Measurements from ENCODE around the gene PSMB5. TPM values are rescaled to one million over a fixed set of nuclear protein-coding genes. Genes with fewer than 3 reads are reported as not detected.

Gene PSMB5
- total and polyA plus RNA-seq, 8 donors: 29.6 to 62.9 (median 45.9) TPM

DNA sequence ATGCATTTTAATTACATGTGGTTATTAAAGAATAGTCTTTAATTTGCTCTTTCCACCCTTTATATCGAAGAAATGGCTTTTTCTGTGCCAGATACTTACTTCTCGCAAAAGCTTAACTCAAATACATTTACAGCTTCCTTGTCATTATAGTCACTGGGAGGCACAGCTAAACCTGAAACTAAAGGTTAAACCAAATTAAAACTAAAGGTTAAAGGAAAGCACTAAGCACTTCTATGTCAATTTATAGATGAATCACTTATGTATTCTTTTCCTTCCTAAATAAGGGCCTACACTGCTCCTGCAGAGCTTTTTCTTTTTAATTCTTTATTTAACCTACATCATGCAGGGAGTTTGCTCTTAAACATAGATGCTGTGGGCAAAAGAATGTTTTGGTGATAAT is 33.8 kb downstream of the PSMB5 start:
- Histone ChIP-seq H3K4me1 (peaks cover 0 to 5% (median 4%) of the 10 kb centered on the region in 3 donors), H3K4me3 (no peak overlapping the region), H3K27me3 (no peaks in the 10 kb centered on the region), H3K9me3 (no peaks in the 10 kb centered on the region), H3K36me3 (no peaks in the 10 kb centered on the region), H3K27ac (no peak overlapping the region)
- ATAC-seq: no peak
- TF ChIP-seq, protein P1, sequence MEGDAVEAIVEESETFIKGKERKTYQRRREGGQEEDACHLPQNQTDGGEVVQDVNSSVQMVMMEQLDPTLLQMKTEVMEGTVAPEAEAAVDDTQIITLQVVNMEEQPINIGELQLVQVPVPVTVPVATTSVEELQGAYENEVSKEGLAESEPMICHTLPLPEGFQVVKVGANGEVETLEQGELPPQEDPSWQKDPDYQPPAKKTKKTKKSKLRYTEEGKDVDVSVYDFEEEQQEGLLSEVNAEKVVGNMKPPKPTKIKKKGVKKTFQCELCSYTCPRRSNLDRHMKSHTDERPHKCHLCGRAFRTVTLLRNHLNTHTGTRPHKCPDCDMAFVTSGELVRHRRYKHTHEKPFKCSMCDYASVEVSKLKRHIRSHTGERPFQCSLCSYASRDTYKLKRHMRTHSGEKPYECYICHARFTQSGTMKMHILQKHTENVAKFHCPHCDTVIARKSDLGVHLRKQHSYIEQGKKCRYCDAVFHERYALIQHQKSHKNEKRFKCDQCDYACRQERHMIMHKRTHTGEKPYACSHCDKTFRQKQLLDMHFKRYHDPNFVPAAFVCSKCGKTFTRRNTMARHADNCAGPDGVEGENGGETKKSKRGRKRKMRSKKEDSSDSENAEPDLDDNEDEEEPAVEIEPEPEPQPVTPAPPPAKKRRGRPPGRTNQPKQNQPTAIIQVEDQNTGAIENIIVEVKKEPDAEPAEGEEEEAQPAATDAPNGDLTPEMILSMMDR (IDR thresholded peaks at IDR 0.05): no peak
- DNase-seq: no peak
- intact Hi-C loops (cut with DNase I): no loop called here
- no peak for FAIRE-seq
- 95 to 96% methylated on average over 2 of the region's 2 CpGs for WGBS, 2 donors

- 69 to 71% methylated on average over 16 of the region's 16 CpGs for WGBS, 2 donors
- no peak overlapping the region for H3K27ac ChIP-seq
- DNase-seq (peak in 1 of 6 donors; percentile 46), FAIRE-seq (no peak), ATAC-seq (peak in 3 of 4 donors; percentile 23 to 61 (median 37))
- no peaks in the 10 kb centered on the region for H3K27me3 ChIP-seq
- H3K9me3 ChIP-seq: no peaks in the 10 kb centered on the region
- H3K4me1 ChIP-seq: no peaks in the 10 kb centered on the region
- H3K4me3 ChIP-seq: no peak overlapping the region
- TF ChIP-seq, protein P1 (IDR thresholded peaks at IDR 0.05): no peak
- no peaks in the 10 kb centered on the region for H3K36me3 ChIP-seq
- intact Hi-C loops (cut with DNase I): loop anchor here in 2 of 3 donors (5.0 to 10.0 kb wide), 2 partner anchors 49 to 56 kb away; partner anchors contain the start of gene CDH24 (in 1 of the 2)
These were observed 36.2 kb downstream of the PSMB5 start for GRCh38 chr14:22998329-22999012.

- DNase-seq (no peak), FAIRE-seq (no peak), ATAC-seq (no peak)
- Histone ChIP-seq H3K27me3 (no peaks in the 10 kb centered on the region), H3K4me3 (no peak overlapping the region), H3K9me3 (no peaks in the 10 kb centered on the region), H3K36me3 (no peaks in the 10 kb centered on the region), H3K27ac (no peak overlapping the region), H3K4me1 (no peaks in the 10 kb centered on the region)
- WGBS, 2 donors: 70 to 75% methylated on average over 9 of the region's 9 CpGs
- TF ChIP-seq, protein P1 (IDR thresholded peaks at IDR 0.05): no peak
- intact Hi-C loops (cut with DNase I): loop anchor here in 2 of 3 donors (5.0 to 10.0 kb wide), 2 partner anchors 50 to 57 kb away; partner anchors contain the start of gene CDH24 (in 1 of the 2)
These were observed 36.9 kb downstream of the PSMB5 start for GRCh38 chr14:22997676-22998323.

- Histone ChIP-seq H3K4me1 (no peaks in the 10 kb centered on the region), H3K9me3 (no peaks in the 10 kb centered on the region), H3K27ac (no peak overlapping the region), H3K4me3 (no peak overlapping the region), H3K27me3 (no peaks in the 10 kb centered on the region), H3K36me3 (no peaks in the 10 kb centered on the region)
- WGBS, 2 donors: 73 to 75% methylated on average over 11 of the region's 11 CpGs
- intact Hi-C loops (cut with DNase I): loop anchor here in 2 of 3 donors (5.0 to 10.0 kb wide), 2 partner anchors 50 to 58 kb away; partner anchors contain the start of gene CDH24 (in 1 of the 2)
- TF ChIP-seq, protein P1 (IDR thresholded peaks at IDR 0.05): no peak
- FAIRE-seq (no peak), ATAC-seq (peak in 2 of 4 donors; percentile 23 to 33), DNase-seq (no peak)
These were observed 37.7 kb downstream of the PSMB5 start for GRCh38 chr14:22996768-22997654.

Data from pancreas (tissue), 10 donors.